ENCODE results near the gene PADI3.
"Not testable (repeated sequence)": the region's sequence is repeated elsewhere in the genome, so short reads cannot be mapped to it uniquely, and the experiment has no call there.

PADI3 gene

DNA sequence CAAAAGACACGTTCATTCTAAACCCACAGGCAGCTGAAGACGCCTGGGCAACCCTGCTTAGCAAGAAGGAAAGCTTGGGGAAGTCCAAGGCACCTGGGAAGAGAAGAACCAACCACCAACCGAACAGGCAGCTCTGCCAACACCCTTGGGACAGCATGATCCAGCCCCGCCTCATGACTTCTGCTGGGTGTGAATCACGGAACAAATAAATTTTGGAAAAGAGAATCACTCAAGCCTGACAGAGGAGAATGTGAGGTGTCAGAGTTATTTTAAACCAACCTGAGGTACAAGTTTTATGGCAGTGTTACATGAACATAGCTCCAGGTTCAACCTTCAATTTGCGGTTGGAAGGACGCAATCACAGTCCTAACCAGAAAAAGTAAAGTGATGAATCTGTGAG is 49.1 kb downstream of the PADI3 start:
- DNase-seq = no peak

DNA sequence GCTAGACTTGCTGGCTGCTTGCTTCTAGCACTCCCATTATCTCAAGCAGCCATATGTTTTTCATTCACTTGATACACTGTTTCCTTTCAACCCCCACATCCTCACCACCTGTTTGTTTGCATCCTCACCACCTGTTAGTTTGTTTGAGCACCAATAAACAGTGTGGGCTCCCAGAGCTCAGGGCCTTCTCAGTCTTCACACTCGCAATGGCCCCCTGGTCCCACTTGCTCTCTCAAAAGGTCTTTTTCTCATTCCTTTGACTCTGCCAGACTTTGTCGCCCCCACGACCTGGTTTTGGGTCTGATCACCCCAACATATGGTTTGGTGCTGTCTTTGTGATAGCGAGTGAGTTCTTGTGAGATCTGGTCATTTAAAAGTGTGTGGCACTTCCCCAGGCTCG is 52.9 kb downstream of the PADI3 start:
- DNase-seq = no peak

DNA sequence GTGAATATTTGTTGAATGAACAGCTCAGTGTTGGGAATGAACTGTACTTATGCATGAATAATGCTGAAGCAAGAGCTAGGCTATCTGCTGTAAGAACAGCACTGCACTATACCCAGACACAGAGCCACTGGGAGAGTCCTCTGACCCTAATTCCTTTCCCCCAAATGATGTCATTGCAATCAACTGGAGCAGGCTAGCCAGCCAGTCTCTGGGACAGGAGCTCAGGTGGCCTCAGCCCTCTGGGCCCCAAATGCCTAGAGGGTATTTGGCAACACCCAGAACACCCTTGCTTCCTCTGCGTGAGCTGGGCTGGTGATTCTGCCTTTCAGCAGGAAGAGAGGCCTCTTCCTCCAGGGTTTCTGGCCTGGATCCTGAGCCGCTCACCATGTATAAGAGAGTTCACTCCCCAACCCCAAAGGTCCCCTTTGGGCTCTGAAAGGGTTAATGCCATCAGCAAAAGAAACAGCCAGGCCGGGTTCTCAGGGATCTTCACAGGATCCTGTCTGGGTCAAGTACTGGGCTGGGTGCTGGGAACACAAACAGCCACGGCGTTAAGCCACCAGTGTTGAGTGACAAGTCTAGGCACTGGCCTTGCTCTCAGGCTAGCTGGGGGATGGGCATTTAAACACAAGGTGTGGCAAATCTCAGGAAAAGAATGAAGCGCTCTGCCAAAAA is 55.4 kb downstream of the PADI3 start:
- DNase-seq = no peak

DNA sequence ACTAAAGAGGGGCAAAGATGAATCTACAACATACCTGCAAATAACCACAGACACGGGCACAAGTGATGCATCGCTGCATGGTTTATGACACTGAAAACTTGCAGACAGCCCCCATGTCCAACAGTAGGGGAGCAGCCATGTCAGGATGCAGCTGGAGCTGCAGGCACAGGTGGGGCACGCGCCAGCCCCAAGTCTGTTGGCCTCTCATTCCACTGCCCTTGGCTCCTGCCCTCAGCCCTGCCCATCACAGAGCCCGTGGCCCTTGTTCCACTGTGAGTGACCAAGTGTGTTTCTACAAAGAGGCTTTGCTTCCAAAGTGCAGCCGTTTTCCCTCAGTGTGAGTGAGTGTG is 55.9 kb downstream of the PADI3 start:
- no peak for DNase-seq

DNA sequence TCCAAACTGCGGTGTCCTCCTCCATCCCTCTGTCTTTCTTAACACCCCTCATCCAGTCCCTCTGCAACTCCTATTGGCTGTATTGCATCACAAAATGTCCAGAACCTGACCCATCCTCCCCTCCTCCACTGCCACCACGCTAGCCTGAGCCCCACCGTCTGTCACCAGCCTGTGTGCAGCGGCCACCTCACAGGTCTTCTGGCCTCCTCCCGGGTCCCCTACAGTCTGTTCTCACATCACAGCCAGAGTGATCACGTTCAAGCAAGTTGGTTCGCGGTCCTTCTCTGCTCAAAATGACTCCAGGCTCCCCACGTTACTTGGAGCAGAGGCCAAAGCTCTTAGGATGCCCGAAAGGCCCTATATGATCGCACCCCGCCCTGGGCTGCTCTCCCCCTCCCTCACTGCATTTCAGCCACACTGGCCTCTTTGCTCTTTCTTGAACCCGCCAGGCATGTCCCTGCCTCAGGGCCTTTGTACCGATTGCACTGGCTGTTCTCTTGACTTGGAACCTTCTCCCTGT is 56.7 kb downstream of the PADI3 start:
- no peak for DNase-seq

- DNase-seq = no peak
Observed at GRCh38 chr1:17306407-17306806, 57.5 kb downstream of the PADI3 start.

DNA sequence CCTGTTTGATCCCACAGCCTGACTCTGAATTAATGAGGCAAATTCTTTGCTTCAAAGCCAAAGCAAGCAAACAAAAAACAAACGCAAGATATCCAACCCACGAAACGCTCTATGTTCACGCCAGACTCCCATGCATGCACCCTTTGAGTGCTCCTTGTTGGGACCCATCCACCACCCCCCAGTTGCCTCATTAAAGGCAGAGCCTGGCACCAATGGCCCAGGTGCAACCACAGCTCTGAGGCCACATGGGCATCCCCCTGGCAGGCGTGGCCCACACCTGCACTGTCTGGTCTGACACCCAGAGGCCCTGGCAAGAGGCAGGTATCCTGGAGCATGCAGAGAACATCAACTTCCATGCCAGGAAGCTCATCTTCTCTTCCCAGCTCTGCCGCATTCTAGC is 58.0 kb downstream of the PADI3 start:
- no peak for DNase-seq

DNA sequence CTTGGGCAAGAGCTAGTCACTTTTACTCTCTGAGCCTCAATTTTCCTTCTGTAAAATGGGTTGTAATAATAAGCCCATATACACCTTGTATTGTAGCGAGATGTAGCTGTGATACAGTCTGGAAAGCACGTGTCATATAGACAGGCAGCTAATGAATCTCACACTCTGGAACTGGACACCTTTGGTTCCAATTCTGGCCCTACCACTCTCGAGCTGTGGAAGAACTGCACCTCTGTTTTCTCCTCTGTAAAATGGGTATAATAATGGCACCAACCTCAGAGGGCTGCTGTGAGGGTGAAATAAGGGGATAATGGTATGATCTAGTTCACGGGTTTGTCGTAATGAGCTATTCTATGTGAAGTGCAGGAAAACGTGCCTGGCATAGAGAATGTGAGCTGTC is 58.4 kb downstream of the PADI3 start:
- no peak for DNase-seq

DNA sequence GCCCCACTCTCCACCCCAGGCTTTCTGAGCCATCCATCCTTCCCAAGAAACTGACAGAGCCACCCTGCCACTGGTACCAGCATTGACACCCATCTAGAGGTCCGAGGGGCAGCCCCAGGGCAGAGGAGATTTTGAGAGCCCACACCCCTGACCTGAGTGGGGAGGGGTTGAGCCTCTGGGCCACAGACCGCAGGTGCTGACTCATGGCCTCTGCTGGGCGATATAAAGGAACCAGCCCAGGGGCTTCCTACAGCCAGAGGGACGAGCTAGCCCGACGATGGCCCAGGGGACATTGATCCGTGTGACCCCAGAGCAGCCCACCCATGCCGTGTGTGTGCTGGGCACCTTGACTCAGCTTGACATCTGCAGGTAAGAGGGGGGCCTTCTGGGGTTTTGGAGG is 59.0 kb downstream of the PADI3 start, which contains the start of gene PADI4:
Gene PADI4 (plus strand): TSS at position 252 of the 400 bp plus-strand sequence. CDS start 26 bp downstream, at position 278.
- no peak for DNase-seq

GRCh38 chr1:17308593-17308992 is 59.7 kb downstream of the PADI3 start:
- DNase-seq = no peak

GRCh38 chr1:17309426-17310067 is 60.6 kb downstream of the PADI3 start:
- DNase-seq = no peak

DNA sequence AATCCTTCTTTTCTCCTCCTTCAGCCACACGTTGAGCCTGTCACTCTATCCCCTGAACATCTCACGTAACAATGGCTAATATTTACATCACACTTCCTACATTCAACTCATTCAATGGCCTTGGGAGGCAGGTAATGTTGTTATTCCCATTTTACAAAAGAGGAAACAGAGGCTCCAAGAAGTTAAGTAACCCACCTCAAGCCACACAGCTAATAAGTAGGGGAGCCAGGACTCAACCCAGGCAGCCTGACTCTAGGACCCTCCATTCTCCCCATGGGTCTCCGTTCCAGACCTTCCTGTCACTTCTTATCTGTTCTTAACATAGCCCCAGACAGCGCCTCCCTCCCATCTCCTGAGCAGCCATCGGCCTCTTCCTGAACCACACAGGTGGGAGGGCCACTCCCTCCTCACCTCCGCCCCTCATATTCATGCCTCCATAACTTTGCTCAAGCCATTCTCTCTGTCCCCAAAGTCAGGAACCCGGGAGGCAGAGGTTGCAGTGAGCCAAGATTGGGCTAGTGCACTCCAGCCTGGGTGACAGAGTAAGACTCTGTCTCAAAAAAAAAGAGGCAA is 61.3 kb downstream of the PADI3 start:
- DNase-seq = no peak

- no peak for DNase-seq
Observed at GRCh38 chr1:17313530-17314309, 64.8 kb downstream of the PADI3 start.

DNA sequence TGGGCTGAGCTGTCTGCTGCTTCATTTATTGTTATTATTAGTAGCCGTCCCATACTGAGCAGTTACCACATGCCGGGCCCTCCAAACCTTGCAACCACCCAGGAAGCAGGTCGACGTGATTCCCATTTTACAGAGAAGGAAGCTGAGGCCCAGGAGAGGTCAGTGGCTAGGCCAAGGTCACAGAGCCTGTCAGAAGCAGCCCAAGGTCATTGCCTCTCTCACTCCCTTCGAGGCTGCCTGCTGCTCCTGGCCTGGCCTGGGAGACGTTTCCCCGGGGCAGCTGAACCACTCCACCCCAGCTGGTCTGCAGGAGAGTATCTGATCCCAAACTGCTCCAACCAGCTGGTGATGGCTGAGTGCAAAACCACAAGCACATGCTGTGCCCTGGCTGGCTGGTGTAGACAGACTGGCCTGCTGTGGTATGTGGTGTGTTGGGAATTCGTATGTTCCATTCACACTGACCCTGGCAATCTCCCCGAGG is 65.6 kb downstream of the PADI3 start:
- no peak for DNase-seq

DNA sequence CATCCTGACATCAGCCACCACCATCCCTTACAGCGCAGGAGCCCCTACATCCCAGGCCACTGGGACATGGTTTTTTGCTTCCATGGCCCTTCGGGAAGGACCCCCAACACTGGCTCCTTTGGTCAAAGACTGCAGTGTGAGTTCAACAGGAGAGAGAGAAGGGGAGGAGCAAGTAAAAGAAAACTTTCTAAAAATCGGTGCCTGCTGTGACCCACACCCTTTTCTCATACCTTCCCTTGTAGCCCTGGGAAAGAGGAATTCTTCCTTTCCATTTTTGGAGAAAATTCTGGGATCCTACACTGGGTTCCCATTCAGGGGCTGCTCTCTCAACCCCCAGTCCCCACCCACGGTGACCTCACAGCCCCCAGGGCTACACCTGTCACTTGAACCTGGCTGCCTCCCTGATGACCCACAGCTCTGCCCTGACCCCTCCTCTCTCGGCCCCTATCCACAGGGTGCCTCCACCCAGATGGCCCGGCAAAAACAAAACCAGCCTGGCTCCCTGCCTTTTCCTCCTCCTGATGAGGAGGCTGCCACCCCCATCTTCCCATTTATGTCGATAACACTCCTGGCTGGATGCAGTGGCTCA is 66.7 kb downstream of the PADI3 start:
- DNase-seq = no peak

GRCh38 chr1:17316704-17317103 is 67.8 kb downstream of the PADI3 start:
- no peak for DNase-seq

GRCh38 chr1:17318262-17318661 is 69.4 kb downstream of the PADI3 start:
- DNase-seq = no peak

GRCh38 chr1:17319561-17320350 is 70.9 kb downstream of the PADI3 start:
- no peak for DNase-seq

- not testable (repeated sequence) for DNase-seq
Observed at GRCh38 chr1:17321857-17322390, 73.0 kb downstream of the PADI3 start.

GRCh38 chr1:17328855-17329254 is 80.0 kb downstream of the PADI3 start:
- DNase-seq = no peak

All from hypothalamus (tissue), 51 donors.